Keratinocyte (primary cell): Measurements from ENCODE around the gene ATP10D.

Experiments
- EZH2 ChIP-seq: IDR thresholded peaks from one replicate; pipeline ENCODE4 v1.6.1; 2012; ENCODE audit warnings: inconsistent platforms, mild to moderate bottlenecking, low read length, moderate library complexity
- TF ChIP-seq, protein P1 (sequence below), 3 experiments: IDR thresholded peaks in 1 of 3; conservative IDR thresholded peaks in 1 of 3; optimal IDR thresholded peaks in 1 of 3; 2 replicates in 2 of 3; 3 replicates in 1 of 3; pipeline versions ENCODE3 to v1.5.1; 2011; ENCODE audit warnings: low read length in 3 of 3, mild to moderate bottlenecking in 3 of 3, moderate library complexity in 2 of 3, control low read depth in 1 of 3, inconsistent platforms in 1 of 3; ENCODE audit not compliant: insufficient read depth in 2 of 3; ENCODE audit errors: extremely low read depth in 1 of 3

- TF ChIP-seq, protein P1, sequence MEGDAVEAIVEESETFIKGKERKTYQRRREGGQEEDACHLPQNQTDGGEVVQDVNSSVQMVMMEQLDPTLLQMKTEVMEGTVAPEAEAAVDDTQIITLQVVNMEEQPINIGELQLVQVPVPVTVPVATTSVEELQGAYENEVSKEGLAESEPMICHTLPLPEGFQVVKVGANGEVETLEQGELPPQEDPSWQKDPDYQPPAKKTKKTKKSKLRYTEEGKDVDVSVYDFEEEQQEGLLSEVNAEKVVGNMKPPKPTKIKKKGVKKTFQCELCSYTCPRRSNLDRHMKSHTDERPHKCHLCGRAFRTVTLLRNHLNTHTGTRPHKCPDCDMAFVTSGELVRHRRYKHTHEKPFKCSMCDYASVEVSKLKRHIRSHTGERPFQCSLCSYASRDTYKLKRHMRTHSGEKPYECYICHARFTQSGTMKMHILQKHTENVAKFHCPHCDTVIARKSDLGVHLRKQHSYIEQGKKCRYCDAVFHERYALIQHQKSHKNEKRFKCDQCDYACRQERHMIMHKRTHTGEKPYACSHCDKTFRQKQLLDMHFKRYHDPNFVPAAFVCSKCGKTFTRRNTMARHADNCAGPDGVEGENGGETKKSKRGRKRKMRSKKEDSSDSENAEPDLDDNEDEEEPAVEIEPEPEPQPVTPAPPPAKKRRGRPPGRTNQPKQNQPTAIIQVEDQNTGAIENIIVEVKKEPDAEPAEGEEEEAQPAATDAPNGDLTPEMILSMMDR (optimal IDR thresholded peaks at IDR 0.05 in 1 of 3, IDR thresholded peaks at IDR 0.05 in 1 of 3, conservative IDR thresholded peaks at IDR 0.05 in 1 of 3; ENCODE audit: extremely low read depth in 1 of 3, insufficient read depth in 2 of 3, low read length in 3 of 3), result no peak
- TF ChIP-seq EZH2, result no peak
Measured at GRCh38 chr4:47615385-47615784, 130.3 kb downstream of the ATP10D start.
